Measurements from ENCODE around the gene YKT6.

YKT6 gene

GRCh38 chr7:44177570-44178131, 23.1 kb upstream of the YKT6 start:
- DNase-seq (ENCODE audit: low read depth, low spot score), result no peak
- TF ChIP-seq CTCF (IDR thresholded peaks at IDR 0.05; ENCODE audit: insufficient read depth, low read length, missing control alignments), result no peak
- H3K4me3 ChIP-seq (ENCODE audit: low read depth, low read length), result no peak overlapping the region
- ChIA-PET POLR2A (no interaction called here), CTCF (interaction anchor here (1.3 to 2.7 kb wide), 2 partner anchors 14 to 19 kb away, joined by 3 to 8 read pairs; no protein-coding TSS in a partner anchor)

GRCh38 chr7:44180631-44181030, 20.1 kb upstream of the YKT6 start:
- ChIA-PET POLR2A (no interaction called here), CTCF (no interaction called here)
- TF ChIP-seq CTCF (IDR thresholded peaks at IDR 0.05; ENCODE audit: insufficient read depth, low read length, missing control alignments), result no peak
- no peak for DNase-seq (ENCODE audit: low read depth, low spot score)
- no peak overlapping the region for H3K4me3 ChIP-seq (ENCODE audit: low read depth, low read length)

- ChIA-PET POLR2A (no interaction called here), CTCF (interaction anchor here (1.0 to 1.5 kb wide), 3 partner anchors 12 to 112 kb away, joined by 3 read pairs; no protein-coding TSS in a partner anchor)
- no peak for TF ChIP-seq CTCF (IDR thresholded peaks at IDR 0.05; ENCODE audit: insufficient read depth, low read length, missing control alignments)
- no peak for DNase-seq (ENCODE audit: low read depth, low spot score)
- no peak overlapping the region for H3K4me3 ChIP-seq (ENCODE audit: low read depth, low read length)
These were observed 18.0 kb upstream of the YKT6 start for GRCh38 chr7:44182827-44183226.

- POLR2A ChIA-PET, result no interaction called here
- no peak for TF ChIP-seq CTCF (IDR thresholded peaks at IDR 0.05; ENCODE audit: insufficient read depth, low read length, missing control alignments)
- no peak for DNase-seq (ENCODE audit: low read depth, low spot score)
- CTCF ChIA-PET, result interaction anchor here (1.4 to 1.5 kb wide), 2 partner anchors 12 to 112 kb away, joined by 3 read pairs; no protein-coding TSS in a partner anchor
- no peak overlapping the region for H3K4me3 ChIP-seq (ENCODE audit: low read depth, low read length)
These were observed 17.4 kb upstream of the YKT6 start for GRCh38 chr7:44183386-44183785.

GRCh38 chr7:44184206-44184872, 16.4 kb upstream of the YKT6 start:
- DNase-seq (ENCODE audit: low read depth, low spot score), result peak; percentile 54
- POLR2A ChIA-PET, result no interaction called here
- CTCF ChIA-PET, result interaction anchor here (5.2 kb wide), 1 partner anchor 12 kb away, joined by 38 read pairs; no protein-coding TSS in a partner anchor

More at GRCh38 chr7:44184206-44184872, 16.4 kb upstream of the YKT6 start:
- H3K4me3 ChIP-seq (ENCODE audit: low read depth, low read length), result no peak overlapping the region
- TF ChIP-seq CTCF (IDR thresholded peaks at IDR 0.05; ENCODE audit: insufficient read depth, low read length, missing control alignments), result no peak
